ENCODE measurements around the gene ADAMTS15.

- TF ChIP-seq CTCF (IDR thresholded peaks at IDR 0.05) (no peak), EP300 (IDR thresholded peaks at IDR 0.05) (no peak), POLR2A (IDR thresholded peaks at IDR 0.05; ENCODE audit: low read depth) (no peak)
Measured at GRCh38 chr11:130407978-130408377, 40.5 kb upstream of the ADAMTS15 start.
